BE2C (cell line): Measurements from ENCODE around the gene ASPSCR1.

Experiments used
- DNase-seq: peaks from one replicate; pipeline ENCODE4 v3.0.0-alpha.2; 2020
- H3K27me3 ChIP-seq: fragments of 250-450 bp; sonication (Bioruptor Pico); 2 replicates; pipeline ENCODE4 v1.5.1; 2020; ENCODE audit warnings: mild to moderate bottlenecking
- H3K36me3 ChIP-seq: fragments of 250-450 bp; sonication (Bioruptor Pico); 2 replicates; pipeline ENCODE4 v1.5.1; 2020; ENCODE audit warnings: mild to moderate bottlenecking
- H3K4me1 ChIP-seq: fragments of 250-450 bp; sonication (Bioruptor Pico); 2 replicates; pipeline ENCODE4 v1.5.1; 2020
- H3K4me3 ChIP-seq: 2 replicates; pipeline ENCODE4 v1.5.1; 2011; ENCODE audit warnings: low read depth, low read length
- H3K9me3 ChIP-seq: fragments of 250-450 bp; sonication (Bioruptor Pico); 2 replicates; pipeline ENCODE4 v1.5.1; 2020
- TF ChIP-seq, protein P1 (sequence below): IDR thresholded peaks from 2 replicates; pipeline ENCODE4 v1.5.1; 2012; ENCODE audit warnings: mild to moderate bottlenecking, low read depth, low read length

ASPSCR1 gene

DNA sequence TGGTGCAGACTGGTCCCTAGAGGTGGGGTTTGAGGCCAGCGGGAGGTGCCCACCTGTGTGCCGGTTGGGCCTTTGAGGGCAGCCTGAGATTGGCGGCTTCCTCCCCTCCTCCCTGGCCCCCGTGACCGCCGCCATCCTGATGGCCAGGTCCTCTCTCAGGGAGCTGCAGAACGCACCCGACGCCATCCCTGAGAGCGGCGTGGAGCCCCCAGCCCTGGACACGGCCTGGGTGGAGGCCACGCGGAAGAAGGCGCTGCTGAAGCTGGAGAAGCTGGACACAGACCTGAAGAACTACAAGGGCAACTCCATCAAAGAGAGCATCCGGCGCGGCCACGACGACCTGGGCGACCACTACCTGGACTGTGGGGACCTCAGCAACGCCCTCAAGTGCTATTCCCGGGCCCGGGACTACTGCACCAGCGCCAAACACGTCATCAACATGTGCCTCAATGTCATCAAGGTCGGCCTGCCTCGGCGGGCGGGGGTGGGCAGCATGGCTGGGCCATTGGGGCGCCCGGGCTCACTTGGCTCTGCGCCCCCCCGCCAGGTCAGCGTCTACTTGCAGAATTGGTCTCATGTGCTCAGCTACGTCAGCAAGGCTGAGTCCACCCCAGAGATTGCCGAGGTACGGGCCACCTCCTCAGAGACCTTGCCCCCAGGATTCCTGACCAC, 77.1 kb downstream of the ASPSCR1 start:
- H3K36me3 ChIP-seq = peaks cover 61% of the 10 kb centered on the region

DNA sequence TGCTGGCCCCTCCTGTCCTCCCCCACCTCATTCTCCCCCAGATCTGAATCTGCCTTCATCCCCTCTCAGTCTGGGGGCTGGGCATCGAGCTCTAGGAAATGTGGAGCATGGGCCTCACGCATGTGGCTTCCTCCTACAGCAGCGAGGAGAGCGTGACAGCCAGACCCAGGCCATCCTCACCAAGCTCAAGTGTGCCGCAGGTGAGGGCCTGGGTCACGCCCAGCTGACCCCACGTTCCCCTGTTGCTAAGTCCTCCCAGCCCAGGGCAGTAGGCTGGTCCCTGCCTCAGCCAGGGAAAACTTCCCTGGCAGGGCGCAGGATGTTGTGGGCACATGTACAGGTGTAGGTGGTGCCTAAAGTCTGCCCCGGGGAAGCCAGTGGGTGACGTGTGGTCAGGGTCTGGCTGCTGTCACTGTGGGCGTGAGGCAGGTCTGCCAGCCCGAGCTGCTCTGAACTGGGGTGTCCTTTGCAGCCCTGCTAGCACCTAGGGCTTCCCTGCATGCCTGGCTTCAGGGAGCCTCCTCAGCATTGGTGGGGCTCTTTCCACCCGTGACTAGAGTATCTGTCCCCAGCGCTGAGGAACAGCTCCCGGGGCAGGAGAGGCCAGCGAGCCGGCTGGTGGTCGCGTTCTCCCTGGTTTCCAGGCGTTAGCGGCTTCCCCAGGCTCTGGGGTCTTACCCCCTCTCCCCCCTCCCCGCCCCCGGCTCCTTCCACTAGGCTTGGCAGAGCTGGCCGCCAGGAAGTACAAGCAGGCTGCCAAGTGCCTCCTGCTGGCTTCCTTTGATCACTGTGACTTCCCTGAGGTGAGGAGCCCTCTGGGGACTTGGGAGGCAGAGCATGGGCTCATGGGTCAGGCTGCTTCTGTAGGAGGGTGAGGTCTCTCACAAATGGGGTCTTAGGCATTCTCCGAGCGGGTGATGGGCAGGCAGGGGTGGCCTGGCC, 77.9 kb downstream of the ASPSCR1 start:
- no peak overlapping the region for H3K4me3 ChIP-seq
- DNase-seq = no peak
- H3K36me3 ChIP-seq = peaks cover 69% of the 10 kb centered on the region
- TF ChIP-seq, protein P1, sequence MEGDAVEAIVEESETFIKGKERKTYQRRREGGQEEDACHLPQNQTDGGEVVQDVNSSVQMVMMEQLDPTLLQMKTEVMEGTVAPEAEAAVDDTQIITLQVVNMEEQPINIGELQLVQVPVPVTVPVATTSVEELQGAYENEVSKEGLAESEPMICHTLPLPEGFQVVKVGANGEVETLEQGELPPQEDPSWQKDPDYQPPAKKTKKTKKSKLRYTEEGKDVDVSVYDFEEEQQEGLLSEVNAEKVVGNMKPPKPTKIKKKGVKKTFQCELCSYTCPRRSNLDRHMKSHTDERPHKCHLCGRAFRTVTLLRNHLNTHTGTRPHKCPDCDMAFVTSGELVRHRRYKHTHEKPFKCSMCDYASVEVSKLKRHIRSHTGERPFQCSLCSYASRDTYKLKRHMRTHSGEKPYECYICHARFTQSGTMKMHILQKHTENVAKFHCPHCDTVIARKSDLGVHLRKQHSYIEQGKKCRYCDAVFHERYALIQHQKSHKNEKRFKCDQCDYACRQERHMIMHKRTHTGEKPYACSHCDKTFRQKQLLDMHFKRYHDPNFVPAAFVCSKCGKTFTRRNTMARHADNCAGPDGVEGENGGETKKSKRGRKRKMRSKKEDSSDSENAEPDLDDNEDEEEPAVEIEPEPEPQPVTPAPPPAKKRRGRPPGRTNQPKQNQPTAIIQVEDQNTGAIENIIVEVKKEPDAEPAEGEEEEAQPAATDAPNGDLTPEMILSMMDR = no peak
- H3K9me3 ChIP-seq = no peaks in the 10 kb centered on the region
- H3K27me3 ChIP-seq = 0 out of 2 replicates have a peak, but pooled peaks cover 3% of the 10 kb centered on the region
- H3K4me1 ChIP-seq = no peaks in the 10 kb centered on the region

More for the DNA sequence above, 77.1 kb downstream of the ASPSCR1 start:
- Histone ChIP-seq H3K4me1 (no peaks in the 10 kb centered on the region), H3K9me3 (no peaks in the 10 kb centered on the region), H3K4me3 (no peak overlapping the region), H3K27me3 (0 out of 2 replicates have a peak, but pooled peaks cover 3% of the 10 kb centered on the region)
- no peak for DNase-seq
- TF ChIP-seq, protein P1 = no peak

DNA sequence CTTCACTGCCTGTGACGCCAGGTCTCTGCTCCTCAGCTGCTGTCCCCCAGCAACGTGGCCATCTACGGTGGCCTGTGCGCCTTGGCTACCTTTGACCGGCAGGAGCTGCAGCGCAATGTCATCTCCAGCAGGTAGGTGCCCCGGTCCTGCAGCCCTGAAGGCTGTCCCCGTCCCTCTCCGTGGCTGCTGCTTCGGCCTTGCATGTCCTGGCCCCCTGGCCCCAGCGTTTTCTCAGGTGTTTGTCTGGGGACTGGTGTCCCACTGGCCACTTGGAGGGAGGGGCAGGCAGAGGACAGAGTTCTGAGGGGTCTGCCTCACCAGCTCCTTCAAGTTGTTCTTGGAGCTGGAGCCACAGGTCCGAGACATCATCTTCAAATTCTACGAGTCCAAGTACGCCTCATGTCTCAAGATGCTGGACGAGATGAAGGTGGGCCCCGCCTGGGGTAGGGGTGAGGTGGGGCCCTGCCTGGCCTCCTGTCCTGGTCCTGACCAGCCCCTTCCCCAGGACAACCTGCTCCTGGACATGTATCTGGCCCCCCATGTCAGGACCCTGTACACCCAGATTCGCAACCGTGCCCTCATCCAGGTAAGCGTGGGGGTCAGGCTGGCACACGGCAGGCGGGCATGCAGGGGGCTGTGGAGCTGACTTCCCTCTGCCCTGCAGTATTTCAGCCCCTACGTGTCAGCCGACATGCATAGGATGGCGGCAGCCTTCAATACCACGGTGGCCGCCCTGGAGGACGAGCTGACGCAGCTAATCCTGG, 78.7 kb downstream of the ASPSCR1 start:
- H3K36me3 ChIP-seq = peaks cover 78% of the 10 kb centered on the region
- TF ChIP-seq, protein P1 = no peak

DNA sequence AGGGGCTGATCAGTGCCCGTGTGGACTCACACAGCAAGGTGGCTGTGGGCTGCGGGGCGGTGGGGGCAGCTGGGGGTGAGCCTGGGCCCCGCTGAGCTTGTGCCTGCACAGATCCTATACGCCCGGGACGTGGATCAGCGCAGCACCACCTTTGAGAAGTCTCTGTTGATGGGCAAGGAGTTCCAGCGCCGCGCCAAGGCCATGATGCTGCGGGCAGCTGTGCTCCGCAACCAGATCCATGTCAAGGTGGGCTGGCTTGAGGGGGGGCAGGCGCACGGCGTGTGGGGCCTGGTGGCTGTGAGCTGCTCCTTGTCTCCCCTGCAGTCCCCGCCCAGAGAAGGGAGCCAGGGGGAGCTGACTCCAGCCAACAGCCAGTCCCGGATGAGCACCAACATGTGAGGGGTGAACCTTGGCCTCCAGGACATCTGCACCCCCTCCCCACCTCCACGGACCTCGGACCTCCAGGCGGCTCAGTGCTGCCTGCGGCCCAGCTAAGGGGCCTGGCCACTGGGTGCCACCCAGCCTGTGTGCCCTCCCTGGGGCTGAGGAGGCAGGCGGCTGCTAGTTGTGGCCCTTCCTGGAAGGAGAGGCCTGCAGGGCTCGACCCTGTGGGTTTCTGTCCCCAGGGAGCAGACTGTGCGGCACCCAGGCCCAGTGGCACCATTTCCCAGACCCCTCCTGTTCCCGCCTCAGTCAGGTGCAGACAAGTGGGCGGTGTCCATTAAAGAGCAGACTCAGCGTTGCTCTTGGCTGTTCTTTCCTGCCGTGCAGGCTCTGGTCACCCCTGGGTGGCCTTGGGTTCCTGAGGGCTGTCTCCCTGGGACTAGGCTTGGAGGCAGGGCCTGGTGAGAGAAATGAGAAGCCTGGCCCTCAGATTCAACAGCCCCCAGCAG, 79.5 kb downstream of the ASPSCR1 start:
- Histone ChIP-seq H3K27me3 (0 out of 2 replicates have a peak, but pooled peaks cover 2% of the 10 kb centered on the region), H3K4me1 (no peaks in the 10 kb centered on the region), H3K36me3 (peaks cover 83% of the 10 kb centered on the region), H3K9me3 (no peaks in the 10 kb centered on the region), H3K4me3 (no peak overlapping the region)
- DNase-seq = no peak
- TF ChIP-seq, protein P1 = no peak

More for the DNA sequence above, 78.7 kb downstream of the ASPSCR1 start:
- no peaks in the 10 kb centered on the region for H3K4me1 ChIP-seq
- no peaks in the 10 kb centered on the region for H3K9me3 ChIP-seq
- H3K27me3 ChIP-seq = 0 out of 2 replicates have a peak, but pooled peaks cover 3% of the 10 kb centered on the region
- no peak for DNase-seq
- no peak overlapping the region for H3K4me3 ChIP-seq

DNA sequence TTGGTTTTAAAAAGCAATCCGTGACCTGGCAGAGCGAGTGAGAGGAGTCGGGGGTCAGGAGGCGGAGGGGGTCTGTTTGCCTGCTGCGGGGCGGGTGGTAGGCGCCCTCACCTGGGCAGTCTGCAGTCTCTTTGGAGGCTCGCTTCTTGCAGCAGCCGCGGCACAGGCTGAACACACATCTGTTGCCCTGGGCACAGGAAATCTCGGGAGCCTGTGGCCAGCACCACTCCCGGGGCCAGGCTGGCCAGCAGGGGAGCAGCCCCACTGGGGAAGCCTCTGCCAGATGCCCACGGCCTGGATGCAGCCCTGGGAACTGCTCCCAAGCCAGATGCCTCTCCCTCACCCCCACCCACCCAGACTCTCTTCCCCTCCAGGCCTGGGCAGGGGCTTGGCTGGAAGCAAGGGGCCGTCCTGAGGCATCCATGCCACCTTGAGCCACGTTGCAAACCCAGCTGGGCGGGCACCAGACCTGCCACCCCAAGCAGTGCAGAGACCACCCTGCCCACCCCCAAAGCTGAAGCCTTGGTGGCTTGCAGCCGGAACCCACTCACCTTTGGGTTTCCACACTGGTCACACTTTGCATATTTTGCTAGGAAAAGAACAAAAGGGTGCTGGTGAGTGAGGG, 80.9 kb downstream of the ASPSCR1 start:
- Histone ChIP-seq H3K4me3 (no peak overlapping the region), H3K9me3 (no peaks in the 10 kb centered on the region), H3K36me3 (peaks cover 94% of the 10 kb centered on the region), H3K4me1 (no peaks in the 10 kb centered on the region), H3K27me3 (no peaks in the 10 kb centered on the region)
- TF ChIP-seq, protein P1 = no peak
- DNase-seq = no peak
